Common myeloid progenitor, CD34-positive (primary cell): ENCODE results near the gene TRMU.

ENCODE experiments used
- CTCF ChIA-PET: fragments of 350-600 bp; sonication (Branson Sonifier 250); formaldehyde crosslinking; loops from one replicate; lab custom pipeline; 2021; ENCODE audit warnings: antibody characterized with exemption; lab: Charles Lee
- POLR2A ChIA-PET: fragments of 350-600 bp; sonication (Branson Sonifier 250); formaldehyde crosslinking; loops from one replicate; lab custom pipeline; 2021; ENCODE audit warnings: antibody characterized with exemption; lab: Charles Lee
- DNase-seq, 3 donors: peaks; one replicate each; pipeline versions ENCODE4 v3.0.0 to v3.0.0-alpha.2; 2013
- H3K27ac ChIP-seq, 2 experiments: 1 replicate in 1 of 2; 2 replicates in 1 of 2; pipeline ENCODE4 v1.7.0; 2013; ENCODE audit warnings: inconsistent platforms in 2 of 2, low read length in 2 of 2, mild to moderate bottlenecking in 2 of 2, low read depth in 1 of 2, moderate library complexity in 1 of 2; ENCODE audit not compliant: severe bottlenecking in 2 of 2, insufficient read depth in 1 of 2, poor library complexity in 1 of 2
- H3K27me3 ChIP-seq, 5 experiments: replicated peaks in 2 of 5; 1 replicate in 3 of 5; 2 replicates in 2 of 5; pipeline versions ENCODE4 v1.6.1 to v1.7.0; 2013; ENCODE audit warnings: low read length in 4 of 5, mild to moderate bottlenecking in 2 of 5, moderate library complexity in 2 of 5, inconsistent platforms in 1 of 5; ENCODE audit not compliant: insufficient read depth in 5 of 5, control insufficient read depth in 4 of 5
- H3K36me3 ChIP-seq, 4 experiments: 1 replicate in 2 of 4; 2 replicates in 2 of 4; pipeline versions ENCODE4 v1.6.1 to v1.7.0; 2013; ENCODE audit warnings: low read length in 3 of 4, control low read depth in 1 of 4, mild to moderate bottlenecking in 1 of 4; ENCODE audit not compliant: control insufficient read depth in 4 of 4, insufficient read depth in 4 of 4
- H3K4me1 ChIP-seq, 4 experiments: 1 replicate in 3 of 4; 2 replicates in 1 of 4; pipeline versions ENCODE4 v1.6.1 to v1.7.1; 2013; ENCODE audit warnings: low read length in 3 of 4, mild to moderate bottlenecking in 3 of 4, control low read depth in 1 of 4, inconsistent platforms in 1 of 4, moderate library complexity in 1 of 4; ENCODE audit not compliant: control insufficient read depth in 4 of 4, insufficient read depth in 4 of 4; ENCODE audit errors: control extremely low read depth in 1 of 4
- H3K4me3 ChIP-seq, 7 experiments: 1 replicate in 4 of 7; 2 replicates in 3 of 7; pipeline versions ENCODE4 v1.5.1 to v1.7.0; 2013; ENCODE audit warnings: mild to moderate bottlenecking in 7 of 7, low read length in 6 of 7, moderate library complexity in 6 of 7, inconsistent platforms in 2 of 7, low read depth in 2 of 7, control low read depth in 1 of 7; ENCODE audit not compliant: insufficient read depth in 4 of 7, control insufficient read depth in 1 of 7; ENCODE audit errors: extremely low read depth in 1 of 7
- H3K9me3 ChIP-seq, 5 experiments: 1 replicate in 4 of 5; 2 replicates in 1 of 5; pipeline versions ENCODE4 v1.6.1 to v1.7.1; 2013; ENCODE audit warnings: low read length in 4 of 5, mild to moderate bottlenecking in 2 of 5, inconsistent platforms in 1 of 5, low read depth in 1 of 5, moderate library complexity in 1 of 5; ENCODE audit not compliant: control insufficient read depth in 4 of 5, insufficient read depth in 2 of 5; ENCODE audit errors: control extremely low read depth in 1 of 5
- WGBS: methylation state at CpG from one replicate; pipeline ENCODE4 v1.1.5; 2013; ENCODE audit not compliant: insufficient coverage; 5-methylcytosine and 5-hydroxymethylcytosine counted together

TRMU gene

DNA sequence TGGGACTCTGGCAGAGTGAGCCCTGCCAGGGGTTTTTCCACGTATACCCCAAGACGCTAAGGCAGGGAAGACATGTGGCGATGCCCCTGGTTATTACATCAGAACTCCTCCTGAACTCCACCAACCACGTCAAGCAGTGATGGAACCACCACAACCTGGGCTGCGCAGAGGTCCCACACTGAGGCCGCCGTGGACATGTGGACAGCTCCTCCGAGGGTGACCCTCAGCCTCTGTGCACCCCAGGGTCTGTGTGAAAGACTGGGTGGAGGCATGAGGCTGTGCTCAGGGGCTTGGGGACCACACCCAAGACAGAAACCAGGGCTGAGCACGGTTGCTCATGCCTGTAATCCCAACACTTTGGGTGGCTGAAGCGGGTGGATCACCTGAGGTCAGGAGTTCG, 52.2 kb downstream of the TRMU start:
- POLR2A ChIA-PET, result no interaction called here
- H3K36me3 ChIP-seq, result no peaks in the 10 kb centered on the region

DNA sequence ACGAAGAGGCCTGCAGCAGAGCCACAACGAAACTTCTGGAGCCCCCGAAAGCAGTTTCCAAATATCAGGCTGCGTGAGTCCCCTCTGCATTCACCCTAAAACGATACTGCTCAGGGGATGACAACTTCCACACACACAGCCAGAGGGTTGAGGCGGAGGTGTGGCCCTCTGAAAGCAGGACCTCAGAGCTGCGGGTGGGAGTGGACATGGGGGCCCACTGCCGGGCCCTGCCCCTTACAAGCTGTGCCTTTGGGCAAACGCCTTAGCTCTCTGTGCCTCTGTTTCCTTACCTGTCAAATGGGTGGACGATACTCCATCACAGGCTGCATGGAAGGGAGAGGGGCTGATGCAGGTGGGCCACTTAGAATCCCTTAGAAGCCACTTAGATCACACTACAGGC, 53.1 kb downstream of the TRMU start:
- DNase-seq, result no peak
- Histone ChIP-seq H3K4me3 (no peak overlapping the region), H3K27me3 (peaks cover 0 to 6% (median 0%) of the 10 kb centered on the region in 5 experiments), H3K36me3 (no peaks in the 10 kb centered on the region), H3K9me3 (no peaks in the 10 kb centered on the region), H3K4me1 (no peaks in the 10 kb centered on the region), H3K27ac (no peak overlapping the region)
- ChIA-PET CTCF (no interaction called here), POLR2A (no interaction called here)
- 89% methylated on average over 10 of the region's 10 CpGs for WGBS

More for the DNA sequence above, 52.2 kb downstream of the TRMU start:
- WGBS, result 97% methylated on average over 5 of the region's 11 CpGs
- Histone ChIP-seq H3K27ac (no peak overlapping the region), H3K9me3 (no peaks in the 10 kb centered on the region), H3K27me3 (peaks cover 0 to 6% (median 0%) of the 10 kb centered on the region in 5 experiments), H3K4me1 (no peaks in the 10 kb centered on the region), H3K4me3 (no peak overlapping the region)
- CTCF ChIA-PET, result no interaction called here
- DNase-seq, result no peak

DNA sequence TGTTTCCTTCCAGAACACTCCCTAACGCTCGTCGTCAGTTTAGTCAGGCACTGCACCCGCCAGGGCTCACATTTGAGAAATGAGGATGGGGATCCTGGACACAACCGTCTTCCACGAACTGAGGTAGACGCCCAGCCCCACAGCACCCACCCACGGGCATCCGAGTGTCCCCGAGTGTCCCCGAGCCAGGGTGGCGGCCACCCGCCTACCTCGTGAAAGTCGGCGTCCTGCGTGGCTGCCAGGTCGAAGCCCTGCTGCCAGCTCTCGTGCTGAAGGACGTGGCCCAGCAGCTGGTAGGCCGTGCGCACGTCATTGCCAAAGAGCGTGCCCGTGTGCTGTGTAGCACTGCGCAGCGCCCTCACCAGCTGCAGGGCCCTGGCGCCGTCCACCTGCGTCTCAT, 53.6 kb downstream of the TRMU start:
- POLR2A ChIA-PET, result no interaction called here
- WGBS, result 94% methylated on average over 30 of the region's 30 CpGs
- DNase-seq, result no peak
- H3K27me3 ChIP-seq, result peaks cover 0 to 6% (median 0%) of the 10 kb centered on the region in 5 experiments
- no peaks in the 10 kb centered on the region for H3K4me1 ChIP-seq
- H3K27ac ChIP-seq, result no peak overlapping the region
- CTCF ChIA-PET, result no interaction called here
- no peaks in the 10 kb centered on the region for H3K36me3 ChIP-seq
- H3K9me3 ChIP-seq, result no peaks in the 10 kb centered on the region
- H3K4me3 ChIP-seq, result no peak overlapping the region

DNA sequence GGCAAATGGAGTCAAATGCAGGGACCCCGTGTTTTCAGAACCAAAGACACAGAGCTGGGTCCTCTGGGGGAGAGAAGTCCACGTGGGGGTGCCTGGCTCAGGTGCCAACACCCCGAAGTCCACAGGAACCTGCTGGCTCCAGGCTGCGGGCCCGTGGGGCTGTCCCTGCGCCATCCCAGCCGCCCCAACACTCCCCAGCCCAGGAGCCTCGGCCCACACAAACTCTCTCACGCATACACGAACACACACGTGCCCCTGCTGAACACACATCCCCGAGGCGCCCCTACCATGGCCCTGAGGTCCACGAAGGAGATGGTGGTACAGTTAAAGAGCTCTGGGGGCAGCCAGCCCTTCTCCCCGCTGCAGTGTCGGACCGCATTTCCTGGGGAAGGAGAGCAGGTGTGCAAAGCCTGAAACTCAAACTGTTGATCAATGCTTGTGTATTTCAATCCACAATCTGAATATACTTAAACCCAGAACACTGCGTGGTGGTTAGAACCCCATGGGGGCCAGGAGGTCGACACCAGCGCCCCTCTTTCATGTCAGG, 54.7 kb downstream of the TRMU start:
- CTCF ChIA-PET, result interaction anchor here (0.8 kb wide), 1 partner anchor 22 kb away, joined by 3 read pairs; no protein-coding TSS in a partner anchor
- Histone ChIP-seq H3K27ac (no peak overlapping the region), H3K4me3 (no peak overlapping the region)

GRCh38 chr22:46390652-46391301, 55.3 kb downstream of the TRMU start:
- H3K4me3 ChIP-seq, result no peak overlapping the region
- 91% methylated on average over 30 of the region's 32 CpGs for WGBS
- no peak for DNase-seq
- H3K27me3 ChIP-seq, result peaks cover 0 to 6% (median 2%) of the 10 kb centered on the region in 5 experiments
- no peaks in the 10 kb centered on the region for H3K9me3 ChIP-seq
- ChIA-PET CTCF (no interaction called here), POLR2A (no interaction called here)
- no peaks in the 10 kb centered on the region for H3K36me3 ChIP-seq
- H3K4me1 ChIP-seq, result no peaks in the 10 kb centered on the region
- H3K27ac ChIP-seq, result no peak overlapping the region

More for the DNA sequence above, 54.7 kb downstream of the TRMU start:
- Histone ChIP-seq H3K36me3 (no peaks in the 10 kb centered on the region), H3K4me1 (no peaks in the 10 kb centered on the region), H3K9me3 (no peaks in the 10 kb centered on the region), H3K27me3 (peaks cover 0 to 6% (median 0%) of the 10 kb centered on the region in 5 experiments)
- POLR2A ChIA-PET, result no interaction called here
- WGBS, result 95% methylated on average over 20 of the region's 20 CpGs
- no peak for DNase-seq

GRCh38 chr22:46391486-46392136, 56.1 kb downstream of the TRMU start:
- ChIA-PET POLR2A (no interaction called here), CTCF (interaction anchor here (2.0 kb wide), 1 partner anchor 24 kb away, joined by 12 read pairs; no protein-coding TSS in a partner anchor)
- H3K9me3 ChIP-seq, result no peaks in the 10 kb centered on the region
- WGBS, result 97% methylated on average over 31 of the region's 36 CpGs
- no peak overlapping the region for H3K4me3 ChIP-seq
- no peaks in the 10 kb centered on the region for H3K4me1 ChIP-seq
- peaks cover 0 to 6% (median 2%) of the 10 kb centered on the region in 5 experiments for H3K27me3 ChIP-seq
- H3K36me3 ChIP-seq, result no peaks in the 10 kb centered on the region
- DNase-seq, result no peak
- no peak overlapping the region for H3K27ac ChIP-seq
